Stimulated activated CD8-positive, alpha-beta memory T cell treated with anti-CD3 and anti-CD28 coated beads, Interleukin-12 subunit alpha, Interleukin-12 subunit beta, amount 100 ng/mL, for 1 hour (primary cell): ENCODE data around the gene PCSK5.
A peak's percentile ranks its signal among the peaks of the same experiment; 100 is the strongest.
"Not testable (repeated sequence)": the region's sequence is repeated elsewhere in the genome, so short reads cannot be mapped to it uniquely, and the experiment has no call there.

Experiments used
- DNase-seq: peaks from one replicate; pipeline ENCODE4 v3.0.0-alpha.2; 2020; ENCODE audit warnings: low read depth

Gene PCSK5

DNA sequence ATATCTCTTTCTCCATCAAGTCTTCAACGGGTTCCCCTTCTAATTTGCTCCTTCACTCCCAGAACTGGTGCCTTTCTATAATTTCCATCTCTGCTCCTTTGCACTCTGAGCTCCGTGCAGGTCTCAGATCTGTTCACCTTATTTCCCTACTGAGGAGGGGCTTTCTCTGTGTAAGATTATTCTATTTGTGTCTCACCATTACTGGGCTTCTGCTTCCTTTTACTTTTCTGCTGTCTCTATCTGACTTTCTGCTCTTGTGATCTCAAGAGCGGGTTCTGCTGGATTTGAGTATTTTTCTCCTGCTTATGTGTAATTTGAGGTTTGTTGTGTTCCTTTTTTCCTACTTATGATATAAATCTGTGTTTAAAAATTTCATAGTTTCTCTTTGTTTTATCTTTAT is 117.5 kb downstream of the PCSK5 start:
- DNase-seq: no peak

DNA sequence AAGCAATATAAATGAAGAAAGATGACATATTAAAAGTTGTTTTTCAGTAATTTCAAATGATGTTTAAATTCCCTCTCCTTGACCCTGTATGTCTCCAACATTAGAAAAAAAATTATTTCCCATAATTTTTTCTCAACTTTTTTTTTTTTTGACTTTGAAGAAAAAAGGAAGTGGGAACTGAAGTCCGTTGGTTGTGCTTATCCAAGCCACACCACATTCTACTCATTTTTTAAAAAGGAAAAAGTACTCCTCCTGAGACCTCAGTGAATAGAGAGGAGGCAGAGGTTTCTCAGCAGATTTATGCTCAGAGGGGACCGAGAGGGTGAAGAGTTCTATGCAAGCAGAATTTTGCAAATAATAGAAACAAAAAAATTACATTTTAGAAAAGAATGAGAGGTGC is 123.3 kb downstream of the PCSK5 start:
- DNase-seq: no peak

DNA sequence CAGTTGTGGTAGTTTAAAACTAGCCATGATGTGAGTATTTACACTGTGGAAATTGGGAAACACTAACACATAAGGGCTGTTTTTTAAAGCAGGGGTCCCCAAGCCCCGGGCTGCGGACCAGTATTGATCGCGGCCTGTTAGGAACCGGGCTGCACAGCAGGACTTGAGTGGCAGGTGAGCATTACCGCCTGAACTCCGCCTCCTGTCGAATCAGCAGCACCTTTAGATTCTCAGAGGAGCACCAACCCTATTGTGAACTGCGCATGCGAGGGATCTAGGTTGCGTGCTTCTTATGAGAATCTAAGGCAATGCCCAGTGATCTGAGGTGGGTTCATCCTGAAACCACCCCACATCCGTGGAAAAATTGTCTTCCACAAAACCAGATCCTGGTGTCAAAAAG is 127.8 kb downstream of the PCSK5 start:
- DNase-seq: no peak

DNA sequence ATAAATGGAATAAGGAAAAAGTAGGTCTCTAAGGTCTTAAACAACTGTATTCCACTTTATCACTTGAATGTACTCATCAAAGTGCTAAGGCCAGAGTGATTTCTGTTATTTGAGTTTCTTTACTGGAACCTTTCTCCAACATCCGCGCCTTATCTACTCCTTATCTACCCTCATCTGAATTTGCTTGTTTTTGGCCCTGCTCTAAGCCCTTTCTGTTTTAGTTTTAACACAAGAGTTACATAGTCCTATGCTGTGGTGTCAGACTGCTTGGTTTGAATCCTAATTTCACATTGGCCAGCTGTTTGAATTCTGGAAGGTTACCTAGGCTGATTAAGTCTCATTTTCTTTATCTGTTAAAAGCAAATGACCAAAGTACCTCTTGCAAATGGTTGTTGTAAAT is 128.3 kb downstream of the PCSK5 start:
- DNase-seq: no peak

DNA sequence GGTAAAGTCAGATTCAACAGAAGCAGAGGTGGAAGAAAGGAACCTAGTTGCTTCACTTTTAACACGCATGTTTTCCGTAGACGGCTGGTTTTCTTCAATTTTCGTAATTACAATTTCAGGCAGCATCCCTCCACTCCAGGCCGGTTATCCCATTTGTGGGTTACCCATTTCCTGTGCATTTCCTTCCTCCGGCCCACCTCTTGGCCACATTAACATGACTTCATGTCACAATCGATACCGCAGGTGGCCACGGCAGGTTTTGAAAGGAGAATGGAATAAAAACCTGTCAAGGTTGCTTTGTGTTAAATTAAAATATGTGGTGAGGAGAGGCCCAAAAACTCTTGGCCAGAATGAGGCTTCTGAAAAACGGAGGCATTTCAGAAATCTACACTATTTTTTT is 130.2 kb downstream of the PCSK5 start:
- no peak for DNase-seq

DNA sequence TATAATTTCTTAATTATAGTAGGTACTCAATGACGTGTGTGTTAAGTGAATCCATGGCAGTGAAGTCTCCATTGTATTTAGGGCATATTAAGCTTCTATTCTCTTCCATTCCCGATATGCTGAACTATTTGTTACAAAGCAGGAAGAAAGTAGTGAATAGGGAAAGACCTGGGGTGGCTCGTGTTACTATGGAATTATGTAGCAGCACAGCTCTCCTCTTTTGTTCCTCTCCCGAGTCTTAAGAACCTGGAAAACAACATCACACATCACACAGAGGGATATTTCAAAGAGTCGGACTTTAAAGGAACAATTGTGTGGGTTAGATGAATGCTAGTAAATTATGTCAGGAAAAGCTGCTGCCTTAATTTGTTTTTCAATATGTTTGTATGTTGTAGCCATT is 131.8 kb downstream of the PCSK5 start:
- DNase-seq: no peak

DNA sequence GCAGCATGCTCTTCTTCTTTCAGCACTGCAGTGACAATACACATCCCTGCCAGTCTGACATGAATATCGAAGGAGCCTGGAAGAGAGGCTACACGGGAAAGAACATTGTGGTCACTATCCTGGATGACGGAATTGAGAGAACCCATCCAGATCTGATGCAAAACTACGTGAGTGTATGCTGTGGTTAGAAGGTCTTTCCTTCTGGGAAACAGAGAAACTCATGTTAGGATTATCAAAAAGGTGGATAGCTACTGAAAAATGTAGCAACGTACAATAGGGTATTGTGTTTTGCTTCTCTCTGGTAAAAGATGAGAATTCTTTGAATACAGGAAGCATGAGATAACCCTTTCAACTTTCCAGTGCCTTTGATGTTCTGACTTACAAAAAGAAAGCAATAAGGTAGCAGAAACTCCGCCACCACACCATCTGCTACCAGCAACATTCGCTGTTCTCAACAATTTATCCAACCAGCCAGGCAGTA is 133.3 kb downstream of the PCSK5 start:
- DNase-seq: peak; percentile 20

DNA sequence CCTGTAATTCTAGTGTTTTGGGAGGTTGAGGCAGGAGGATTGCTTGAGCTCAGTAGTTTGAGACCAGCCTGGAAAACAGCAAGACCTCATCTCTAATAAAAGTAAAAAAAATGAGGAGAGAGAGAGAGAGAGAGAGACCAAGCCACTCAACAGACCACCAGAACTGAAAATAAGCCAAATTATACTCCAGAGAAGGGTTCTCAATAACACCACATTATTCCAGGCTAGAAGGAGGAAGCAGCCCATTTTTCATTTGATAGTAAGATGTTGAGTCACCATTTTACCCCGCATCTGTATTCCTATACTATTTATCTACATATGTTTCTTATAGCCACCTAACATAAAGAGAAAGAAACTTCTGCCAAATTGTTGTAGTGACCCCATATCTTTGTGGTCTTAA is 134.8 kb downstream of the PCSK5 start:
- no peak for DNase-seq

DNA sequence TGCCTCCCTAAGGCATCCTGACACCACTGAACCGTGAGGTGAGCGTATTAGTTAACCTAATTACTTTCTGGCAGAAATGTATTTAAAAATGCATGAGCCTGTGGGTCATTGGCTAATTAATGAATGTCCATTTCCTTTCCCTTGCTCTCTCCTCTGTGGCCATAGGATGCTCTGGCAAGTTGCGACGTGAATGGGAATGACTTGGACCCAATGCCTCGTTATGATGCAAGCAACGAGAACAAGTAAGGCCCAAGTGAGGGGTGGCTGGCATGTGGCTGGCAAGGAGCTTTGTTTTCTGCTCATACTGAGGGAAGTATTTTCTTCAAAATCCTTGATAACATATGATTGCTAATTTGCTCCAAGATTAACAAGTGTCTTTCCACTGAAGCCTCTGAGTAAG is 136.3 kb downstream of the PCSK5 start:
- DNase-seq: no peak

DNA sequence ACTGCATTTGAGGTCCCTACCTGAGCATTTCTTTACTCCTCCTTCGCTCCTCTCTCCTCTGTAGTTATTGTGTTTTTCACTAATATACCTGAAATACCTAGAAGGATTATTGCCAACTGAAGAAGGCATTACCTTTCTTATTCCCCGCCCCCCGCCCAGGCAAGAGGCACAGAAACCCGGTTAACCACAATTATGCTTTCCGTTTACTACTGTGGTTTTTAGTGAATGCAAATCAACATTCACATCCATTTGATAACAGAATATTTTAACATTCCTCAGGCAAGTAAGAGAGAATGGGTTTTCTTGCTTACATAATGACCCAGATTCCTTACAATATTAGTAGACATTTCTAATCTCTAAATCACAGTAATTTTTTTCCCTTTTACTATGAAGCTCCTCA is 136.9 kb downstream of the PCSK5 start:
- DNase-seq: no peak

DNA sequence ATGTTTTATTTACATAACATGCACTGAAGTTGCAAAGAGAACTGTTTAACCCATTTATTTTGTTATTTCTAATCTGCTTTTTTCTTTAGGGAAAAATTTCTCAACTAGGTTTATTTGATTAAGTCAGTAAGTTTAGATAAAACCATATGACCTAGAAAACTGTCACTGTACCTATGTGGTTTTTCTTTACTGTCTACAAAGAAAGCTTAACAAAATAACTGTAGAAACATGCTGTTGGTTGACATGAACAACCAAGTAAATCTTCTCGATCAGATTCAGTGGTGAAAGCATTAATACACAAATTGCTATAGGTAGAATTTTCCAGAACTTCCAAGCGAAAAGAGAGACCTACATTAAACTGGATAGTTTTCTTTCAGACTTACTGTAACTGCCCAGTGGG is 137.4 kb downstream of the PCSK5 start:
- DNase-seq: no peak

DNA sequence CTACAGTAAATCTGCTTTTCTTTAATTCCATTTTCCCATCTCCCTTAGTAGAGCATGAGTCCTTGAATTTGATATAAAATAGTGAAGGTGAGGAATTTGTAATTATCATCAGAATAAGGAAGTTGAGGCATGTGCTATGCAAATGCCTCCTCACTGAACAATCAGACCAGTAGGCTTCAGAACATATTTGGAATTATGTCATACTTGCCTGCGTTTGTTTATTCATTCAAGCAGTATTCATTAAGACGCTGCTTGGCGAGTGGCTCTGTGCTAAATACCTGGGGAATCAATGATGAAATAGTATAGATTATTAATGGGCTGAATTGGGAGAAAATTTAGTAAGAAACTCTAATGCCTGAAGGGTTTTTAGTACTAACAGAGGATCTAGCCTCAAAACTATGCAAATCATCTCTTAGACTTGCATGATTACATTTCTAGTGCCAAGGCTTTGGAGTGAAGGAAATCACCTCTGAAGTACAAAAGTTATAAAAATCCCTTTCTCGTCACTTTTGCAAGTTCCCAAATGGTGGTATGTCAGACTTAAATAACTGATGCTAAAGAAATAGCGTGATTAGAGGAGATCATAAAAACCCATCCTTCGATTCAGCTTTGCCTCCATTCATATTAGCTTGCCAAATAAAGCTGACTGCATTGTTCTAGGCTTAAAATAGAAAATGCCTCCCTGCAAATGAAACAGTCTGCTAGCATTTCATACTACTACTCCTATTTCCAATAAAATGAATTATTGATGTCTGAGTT is 141.7 kb downstream of the PCSK5 start:
- DNase-seq: no peak

DNA sequence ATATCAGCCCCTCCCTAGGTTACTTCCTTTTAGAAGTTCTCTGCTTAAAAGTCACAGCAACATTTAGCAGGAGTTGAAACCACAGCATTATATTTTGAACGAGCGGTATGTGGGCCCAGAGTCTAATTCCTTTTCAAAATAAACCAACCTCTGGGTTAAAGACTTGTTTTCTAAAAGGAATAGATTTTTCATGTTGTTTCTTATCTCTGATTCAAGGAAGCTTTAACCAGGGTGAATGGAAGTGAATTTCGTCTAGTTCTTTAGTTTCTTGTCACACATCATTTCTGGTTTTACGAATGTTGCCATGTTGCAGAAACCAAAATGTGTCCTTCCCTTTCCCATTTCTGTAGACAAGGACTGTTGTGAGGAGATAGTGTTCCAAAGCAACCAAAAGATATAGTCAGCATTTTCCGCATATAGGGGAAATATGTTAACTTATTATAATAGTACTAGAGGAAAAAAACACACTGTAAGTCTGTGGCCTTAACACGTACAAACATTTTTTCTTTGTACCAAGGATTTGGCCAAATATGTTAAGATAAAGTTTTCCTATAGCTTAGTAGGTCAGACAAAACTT is 142.4 kb downstream of the PCSK5 start:
- DNase-seq: no peak

DNA sequence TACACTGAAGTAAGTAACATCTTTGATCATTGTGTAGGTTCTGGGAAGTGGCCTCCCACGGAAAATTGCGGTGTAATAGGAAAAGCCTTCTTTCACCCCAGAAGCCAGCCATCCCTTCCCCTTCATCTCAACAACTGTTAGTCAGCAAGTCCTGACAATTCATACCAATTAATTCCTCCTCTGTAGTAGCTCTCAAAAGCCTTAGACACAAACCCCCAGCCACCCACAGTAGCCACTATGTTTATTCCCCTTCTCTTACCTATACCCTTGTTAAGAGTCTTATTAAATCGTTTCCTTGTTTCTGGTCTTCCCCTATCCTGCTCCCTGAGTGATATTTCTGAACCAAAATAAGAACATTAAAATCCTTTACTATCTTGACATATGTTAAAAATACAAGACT is 143.6 kb downstream of the PCSK5 start:
- DNase-seq: no peak

DNA sequence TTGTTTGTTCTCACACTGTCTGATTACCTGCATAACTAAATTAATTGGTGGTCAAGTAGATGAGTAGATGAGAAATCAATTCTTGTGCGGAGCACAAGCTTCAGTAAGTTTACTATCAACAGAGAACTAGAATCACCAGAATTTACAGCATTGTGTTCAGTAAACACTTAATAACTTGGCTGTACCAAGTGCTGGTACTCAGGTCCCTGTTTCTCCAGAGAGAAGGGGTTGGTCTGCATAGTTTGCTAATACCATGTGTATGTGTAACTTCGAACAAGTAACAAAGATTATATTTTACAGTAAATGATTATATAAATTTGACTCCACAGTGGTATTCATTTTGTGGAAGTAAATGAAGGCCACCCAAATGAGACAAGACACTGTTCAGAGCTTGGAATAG is 146.3 kb downstream of the PCSK5 start:
- DNase-seq: no peak

DNA sequence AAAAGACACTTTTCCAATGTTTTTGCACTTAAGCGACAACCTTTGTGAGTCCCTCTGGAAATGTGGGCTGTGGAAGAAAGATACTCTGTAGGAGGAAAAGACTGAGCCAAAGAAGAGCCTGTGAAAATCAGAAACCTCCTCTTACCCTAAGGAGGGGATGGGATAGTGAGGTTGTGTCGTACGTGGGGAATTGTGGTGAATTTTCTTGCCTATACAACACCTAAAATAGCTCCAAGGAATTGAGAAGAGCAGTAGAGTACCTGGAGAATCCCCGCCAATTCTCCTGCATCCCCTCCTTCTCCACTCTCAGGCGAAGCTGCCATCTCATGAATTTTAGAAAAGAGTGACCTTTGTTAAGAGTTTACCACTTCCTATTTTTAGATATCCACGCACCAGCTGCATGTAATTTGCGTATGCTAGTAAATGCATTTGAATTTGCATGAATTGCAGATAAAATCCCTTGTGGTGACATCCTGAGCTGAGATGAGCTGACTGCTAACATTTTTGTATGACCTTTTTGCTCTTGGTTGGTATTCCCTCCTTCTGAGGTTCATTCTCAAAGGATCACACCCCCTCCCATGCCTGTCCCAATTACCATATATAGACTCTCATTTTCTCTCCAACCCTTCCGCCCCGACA is 147.2 kb downstream of the PCSK5 start:
- DNase-seq: no peak

DNA sequence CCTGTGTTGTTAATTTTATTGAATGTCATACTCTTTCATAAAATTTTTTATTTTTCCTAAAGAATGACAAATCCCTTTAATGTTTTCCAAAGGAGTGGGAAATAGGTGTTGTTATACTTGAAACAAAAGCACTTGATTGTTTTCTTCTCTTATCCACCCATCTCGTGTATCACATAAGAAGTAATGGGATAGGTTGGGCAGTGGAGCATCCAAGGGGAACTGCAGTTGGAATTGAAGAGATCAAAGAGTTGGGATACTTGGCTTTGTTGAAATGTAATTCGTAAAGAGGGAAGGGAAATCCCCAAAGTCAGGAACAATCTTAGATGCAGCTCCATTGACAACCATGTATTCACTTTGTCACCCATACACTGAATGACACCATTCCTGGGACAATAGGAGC is 148.0 kb downstream of the PCSK5 start:
- no peak for DNase-seq

DNA sequence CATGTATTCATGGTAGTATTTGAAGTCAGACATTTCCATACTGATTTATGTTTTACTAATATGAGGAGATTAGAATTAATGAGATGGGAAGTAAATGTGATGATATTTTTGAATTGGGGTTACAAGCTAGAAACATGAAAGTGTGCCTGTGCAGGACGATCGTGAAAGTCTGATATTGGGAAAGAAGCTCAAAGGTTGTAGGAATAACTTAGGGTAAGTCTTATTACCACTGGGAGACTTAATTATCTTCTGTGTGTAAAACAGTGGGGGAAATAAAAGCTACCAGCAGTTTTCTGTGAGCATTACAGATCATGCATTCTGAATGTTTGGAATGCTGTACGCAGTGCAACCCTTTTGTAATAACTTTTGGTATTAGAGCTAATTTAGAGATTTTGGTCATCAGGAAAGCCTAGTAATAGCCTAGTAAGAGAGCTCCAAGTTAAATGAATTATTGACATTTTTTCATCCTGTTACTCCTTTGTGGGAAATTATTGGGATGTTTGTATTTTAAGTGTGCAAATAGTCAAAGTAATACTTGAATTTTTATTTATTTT is 153.9 kb downstream of the PCSK5 start:
- DNase-seq: no peak

DNA sequence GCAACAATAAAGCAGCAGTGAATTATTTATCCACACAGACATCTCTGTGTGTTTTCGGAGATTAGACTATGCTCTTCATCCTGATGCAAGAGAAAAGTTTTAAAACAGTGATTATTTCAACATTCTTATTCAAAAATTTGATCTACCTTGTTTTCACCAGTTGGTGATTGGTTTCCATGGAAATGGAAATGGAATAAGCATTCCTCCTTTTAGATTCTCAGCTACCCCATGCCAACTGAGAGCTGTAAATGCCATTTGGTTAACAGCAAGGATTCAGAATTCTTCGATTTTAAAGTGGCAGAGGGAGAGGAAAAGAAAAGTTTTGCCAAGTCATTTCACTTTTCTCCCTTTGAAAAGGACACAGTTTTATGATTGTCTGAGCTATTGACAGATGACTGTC is 154.7 kb downstream of the PCSK5 start:
- no peak for DNase-seq

DNA sequence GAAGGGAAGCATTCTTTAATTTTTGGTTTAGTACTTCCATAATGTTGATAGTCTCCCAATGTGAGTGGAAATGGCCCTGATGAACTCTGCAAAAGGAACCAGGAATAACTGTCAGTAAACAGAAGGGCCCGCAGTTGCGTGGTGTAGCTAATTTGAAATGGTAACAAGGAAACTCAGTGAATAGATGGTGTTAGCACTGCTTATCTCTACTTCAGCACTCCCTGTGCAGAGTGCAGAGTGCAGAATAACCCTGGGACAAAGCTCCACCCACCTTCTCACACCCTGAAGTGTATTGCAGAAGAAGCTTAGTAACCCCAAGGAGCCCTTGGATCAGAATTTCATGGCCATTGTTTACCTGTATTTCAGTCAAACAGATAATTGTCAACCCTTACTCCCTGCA is 158.9 kb downstream of the PCSK5 start:
- DNase-seq: no peak

DNA sequence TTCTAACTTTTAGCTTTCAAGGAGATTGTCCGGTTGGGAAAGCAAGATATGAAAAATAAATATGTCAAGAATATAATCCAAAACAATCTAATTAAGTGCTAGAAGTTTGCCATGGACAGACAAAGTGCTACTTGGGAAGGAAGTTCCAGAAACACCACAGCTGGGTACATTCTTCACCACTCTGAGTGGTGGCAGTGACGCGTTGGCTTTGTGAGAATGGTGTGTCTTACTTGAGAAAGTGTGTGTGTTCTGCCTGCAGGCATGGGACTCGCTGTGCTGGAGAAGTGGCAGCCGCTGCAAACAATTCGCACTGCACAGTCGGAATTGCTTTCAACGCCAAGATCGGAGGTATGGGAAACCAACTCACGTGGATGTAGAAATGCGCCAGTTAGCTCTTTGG is 177.2 kb downstream of the PCSK5 start:
- no peak for DNase-seq

DNA sequence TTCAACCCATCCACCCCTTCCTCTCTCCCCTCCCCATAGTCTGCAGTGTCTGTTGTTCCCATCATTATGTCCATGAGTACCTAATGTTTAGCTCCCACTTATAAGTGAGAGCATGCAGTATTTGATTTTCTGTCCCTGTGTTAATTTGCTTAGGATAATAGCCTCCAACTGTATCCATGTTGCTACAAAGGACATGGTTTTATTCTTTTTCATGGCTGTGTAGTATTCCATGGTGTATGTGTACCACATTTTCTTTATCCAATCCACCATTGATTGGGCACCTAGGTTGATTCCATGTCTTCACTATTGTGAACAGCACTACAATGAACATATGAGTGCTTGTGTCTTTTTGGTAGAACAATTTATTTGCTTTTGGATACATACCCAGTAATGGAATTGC is 187.1 kb downstream of the PCSK5 start:
- no peak for DNase-seq

DNA sequence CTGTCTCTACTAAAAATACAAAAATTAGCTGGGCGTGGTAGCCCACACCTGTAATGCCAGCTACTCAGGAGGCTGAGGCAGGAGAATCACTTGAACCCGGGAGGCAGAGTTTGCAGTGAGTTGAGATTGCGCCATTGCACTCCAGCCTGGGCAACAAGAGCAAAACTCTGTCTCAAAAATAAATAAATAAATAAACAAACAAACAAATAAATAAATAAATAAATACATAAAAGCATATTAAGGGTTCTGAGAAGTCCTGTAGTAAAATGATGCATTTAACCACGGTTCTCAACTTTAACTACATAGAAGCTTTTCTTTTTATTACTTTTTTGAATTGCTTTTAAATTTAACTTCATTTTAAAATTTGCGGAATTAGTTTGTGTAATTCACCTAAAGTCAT is 190.8 kb downstream of the PCSK5 start:
- DNase-seq: not testable (repeated sequence)
